ENCODE data around the gene KCNT1. TPM values are rescaled to one million over a fixed set of nuclear protein-coding genes. Genes with fewer than 3 reads are reported as not detected.

KCNT1 gene
- polyA plus RNA-seq, 1 donor (not counting 4 experiments of a cell fraction or from before 2014, with no cell fraction given), result not detected

DNA sequence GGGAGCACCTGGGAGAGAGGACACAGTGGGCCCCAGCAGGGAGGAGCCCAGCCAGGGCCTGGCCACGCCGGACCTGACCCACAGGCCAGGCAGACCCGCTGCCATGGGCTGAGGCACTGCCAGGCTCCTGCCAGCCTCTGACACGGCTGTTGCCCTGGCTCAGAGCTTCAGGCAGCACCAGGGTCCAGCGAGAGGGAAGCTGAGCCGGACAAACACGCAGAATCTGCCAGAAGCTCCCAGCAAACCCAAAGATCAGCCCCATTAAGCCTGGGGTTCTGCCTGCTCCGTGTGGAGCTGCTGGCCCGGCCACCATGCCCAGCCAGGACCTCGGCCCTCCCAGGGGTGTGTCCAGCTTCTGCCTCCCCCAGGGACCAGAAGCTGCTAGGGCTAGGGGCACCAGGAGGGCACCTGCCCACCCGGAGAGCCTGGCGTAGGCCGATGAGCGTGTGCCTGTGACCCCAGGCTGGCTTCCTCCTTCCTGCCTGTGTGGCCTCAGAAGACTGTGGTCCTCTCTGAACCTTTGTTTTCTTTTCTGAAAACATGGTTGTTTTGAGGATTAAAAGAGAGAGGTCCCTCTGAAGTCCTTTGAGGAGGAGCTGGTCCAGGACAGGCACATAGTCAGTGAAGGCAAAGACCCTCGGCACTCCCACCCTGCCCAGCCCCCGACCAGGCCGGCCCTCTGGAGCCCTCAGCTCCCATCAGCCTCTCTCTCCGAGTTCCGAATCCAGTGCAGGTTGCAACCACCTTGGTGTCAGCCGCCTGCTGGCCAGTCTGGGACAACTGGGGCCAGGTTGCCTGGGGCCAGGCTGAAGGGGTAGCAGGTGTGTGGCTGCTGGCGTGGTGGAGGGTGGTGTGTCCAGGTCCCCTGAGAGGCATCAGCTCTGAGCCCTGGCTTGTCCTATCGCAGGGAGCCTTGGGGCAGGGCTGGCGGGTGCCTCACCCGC is 39.6 kb downstream of the KCNT1 start:
- Histone ChIP-seq H3K4me3 (ENCODE audit: control insufficient read depth in 2 of 3, extremely low read depth in 1 of 3, insufficient read depth in 2 of 3, low read depth in 1 of 3, low read length in 3 of 3) (no peak overlapping the region), H3K27ac (ENCODE audit: control insufficient read depth, insufficient read depth, low read length) (no peak overlapping the region), H3K4me1 (ENCODE audit: control insufficient read depth, extremely low read depth, insufficient read depth, low read length) (no peaks in the 10 kb centered on the region), H4K20me1 (ENCODE audit: control insufficient read depth, extremely low read depth, insufficient read depth, low read length) (no peaks in the 10 kb centered on the region), H3K9ac (ENCODE audit: control insufficient read depth, extremely low read depth, insufficient read depth, low read length) (no peak overlapping the region), H3K9me1 (ENCODE audit: control insufficient read depth, extremely low read depth, insufficient read depth, low read length) (no peaks in the 10 kb centered on the region), H3K9me3 (ENCODE audit: control insufficient read depth, low read depth, low read length) (no peaks in the 10 kb centered on the region), H3K79me2 (ENCODE audit: control insufficient read depth, insufficient read depth, low read length) (no peaks in the 10 kb centered on the region), H2AFZ (ENCODE audit: control insufficient read depth, low read length) (no peak overlapping the region), H3K36me3 (ENCODE audit: control insufficient read depth in 2 of 2, extremely low read depth in 1 of 2, insufficient read depth in 2 of 2, low read length in 2 of 2) (no peaks in the 10 kb centered on the region), H3K4me2 (ENCODE audit: control insufficient read depth, extremely low read depth, insufficient read depth, low read depth, low read length) (no peak overlapping the region), H3K27me3 (ENCODE audit: control insufficient read depth, extremely low read depth, insufficient read depth, low read length) (peaks cover 16% of the 10 kb centered on the region)
- DNase-seq (ENCODE audit: low read depth, low spot score) (no peak), FAIRE-seq (no peak)
- dilution Hi-C loops (cut with MboI; ENCODE audit: extremely low pct_ligation_motif_present, low sequenced_read_pairs), result no loop called here
- TF ChIP-seq EZH2 (IDR thresholded peaks at IDR 0.05; ENCODE audit: low read length), result no peak
- TF ChIP-seq, protein P1, sequence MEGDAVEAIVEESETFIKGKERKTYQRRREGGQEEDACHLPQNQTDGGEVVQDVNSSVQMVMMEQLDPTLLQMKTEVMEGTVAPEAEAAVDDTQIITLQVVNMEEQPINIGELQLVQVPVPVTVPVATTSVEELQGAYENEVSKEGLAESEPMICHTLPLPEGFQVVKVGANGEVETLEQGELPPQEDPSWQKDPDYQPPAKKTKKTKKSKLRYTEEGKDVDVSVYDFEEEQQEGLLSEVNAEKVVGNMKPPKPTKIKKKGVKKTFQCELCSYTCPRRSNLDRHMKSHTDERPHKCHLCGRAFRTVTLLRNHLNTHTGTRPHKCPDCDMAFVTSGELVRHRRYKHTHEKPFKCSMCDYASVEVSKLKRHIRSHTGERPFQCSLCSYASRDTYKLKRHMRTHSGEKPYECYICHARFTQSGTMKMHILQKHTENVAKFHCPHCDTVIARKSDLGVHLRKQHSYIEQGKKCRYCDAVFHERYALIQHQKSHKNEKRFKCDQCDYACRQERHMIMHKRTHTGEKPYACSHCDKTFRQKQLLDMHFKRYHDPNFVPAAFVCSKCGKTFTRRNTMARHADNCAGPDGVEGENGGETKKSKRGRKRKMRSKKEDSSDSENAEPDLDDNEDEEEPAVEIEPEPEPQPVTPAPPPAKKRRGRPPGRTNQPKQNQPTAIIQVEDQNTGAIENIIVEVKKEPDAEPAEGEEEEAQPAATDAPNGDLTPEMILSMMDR (optimal IDR thresholded peaks at IDR 0.05 in 1 of 3, IDR thresholded peaks at IDR 0.05 in 1 of 3, conservative IDR thresholded peaks at IDR 0.05 in 1 of 3; ENCODE audit: extremely low read depth in 1 of 3, insufficient read depth in 2 of 3, low read length in 3 of 3), result no peak

DNA sequence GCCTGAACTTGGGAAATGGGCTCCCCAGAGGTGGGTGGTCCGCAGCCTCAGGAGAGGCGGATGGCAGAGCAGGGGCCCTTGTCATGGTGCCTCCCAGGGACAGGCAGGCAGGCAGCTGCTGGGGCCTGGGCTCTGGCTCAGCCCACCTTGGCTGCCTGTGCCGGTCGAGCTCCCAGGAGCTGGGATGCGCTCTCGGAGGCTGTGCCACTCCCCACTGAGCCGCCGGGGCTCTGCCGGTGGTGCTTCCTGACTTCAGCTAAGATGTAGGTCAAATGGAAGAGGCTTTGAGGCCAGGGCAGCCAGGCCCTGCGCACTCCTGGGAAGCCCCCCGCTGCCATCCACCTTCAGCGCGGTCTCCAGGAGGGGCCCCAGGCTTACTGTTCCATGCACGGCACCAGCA is 41.0 kb downstream of the KCNT1 start:
- Histone ChIP-seq H3K4me1 (ENCODE audit: control insufficient read depth, extremely low read depth, insufficient read depth, low read length) (no peaks in the 10 kb centered on the region), H3K9me3 (ENCODE audit: control insufficient read depth, low read depth, low read length) (no peaks in the 10 kb centered on the region), H3K36me3 (ENCODE audit: control insufficient read depth in 2 of 2, extremely low read depth in 1 of 2, insufficient read depth in 2 of 2, low read length in 2 of 2) (no peaks in the 10 kb centered on the region), H3K4me2 (ENCODE audit: control insufficient read depth, extremely low read depth, insufficient read depth, low read depth, low read length) (no peak overlapping the region), H3K4me3 (ENCODE audit: control insufficient read depth in 2 of 3, extremely low read depth in 1 of 3, insufficient read depth in 2 of 3, low read depth in 1 of 3, low read length in 3 of 3) (no peak overlapping the region), H3K9me1 (ENCODE audit: control insufficient read depth, extremely low read depth, insufficient read depth, low read length) (no peaks in the 10 kb centered on the region), H3K9ac (ENCODE audit: control insufficient read depth, extremely low read depth, insufficient read depth, low read length) (no peak overlapping the region), H3K79me2 (ENCODE audit: control insufficient read depth, insufficient read depth, low read length) (no peaks in the 10 kb centered on the region), H4K20me1 (ENCODE audit: control insufficient read depth, extremely low read depth, insufficient read depth, low read length) (no peaks in the 10 kb centered on the region), H2AFZ (ENCODE audit: control insufficient read depth, low read length) (no peak overlapping the region), H3K27ac (ENCODE audit: control insufficient read depth, insufficient read depth, low read length) (no peak overlapping the region), H3K27me3 (ENCODE audit: control insufficient read depth, extremely low read depth, insufficient read depth, low read length) (peaks cover 2% of the 10 kb centered on the region)
- DNase-seq (ENCODE audit: low read depth, low spot score), result no peak
- no peak for TF ChIP-seq EZH2 (IDR thresholded peaks at IDR 0.05; ENCODE audit: low read length)
- TF ChIP-seq, protein P1 (optimal IDR thresholded peaks at IDR 0.05 in 1 of 3, IDR thresholded peaks at IDR 0.05 in 1 of 3, conservative IDR thresholded peaks at IDR 0.05 in 1 of 3; ENCODE audit: extremely low read depth in 1 of 3, insufficient read depth in 2 of 3, low read length in 3 of 3), result no peak
- dilution Hi-C loops (cut with MboI; ENCODE audit: extremely low pct_ligation_motif_present, low sequenced_read_pairs), result no loop called here
- no peak for FAIRE-seq

Measured in keratinocyte (primary cell).